HUES6 (cell line): ENCODE data around the gene ZNF771.

ENCODE experiments used
- H3K27ac ChIP-seq: 2 replicates; pipeline ENCODE4 v1.7.0; 2013; ENCODE audit warnings: low read depth, mild to moderate bottlenecking, low read length, inconsistent platforms
- H3K27me3 ChIP-seq: 2 replicates; pipeline ENCODE4 v1.6.1; 2013; ENCODE audit warnings: low read length; ENCODE audit not compliant: control insufficient read depth, insufficient read depth
- H3K36me3 ChIP-seq: 2 replicates; pipeline ENCODE4 v1.6.1; 2013; ENCODE audit warnings: low read length; ENCODE audit not compliant: control insufficient read depth, insufficient read depth
- H3K4me1 ChIP-seq: 2 replicates; pipeline ENCODE4 v1.6.1; 2013; ENCODE audit warnings: low read length; ENCODE audit not compliant: control insufficient read depth, insufficient read depth
- H3K4me3 ChIP-seq: 2 replicates; pipeline ENCODE4 v1.5.1; 2013; ENCODE audit warnings: low read depth, low read length
- H3K9ac ChIP-seq: one replicate; pipeline ENCODE4 v1.6.1; 2013; ENCODE audit warnings: mild to moderate bottlenecking, low read length
- H3K9me3 ChIP-seq: 2 replicates; pipeline ENCODE4 v1.6.1; 2013; ENCODE audit warnings: low read depth, low read length; ENCODE audit not compliant: control insufficient read depth, insufficient read depth

Gene ZNF771

GRCh38 chr16:30407102-30407803, at the start of gene ZNF771:
TSS of gene ZNF771 (plus strand) at chr16:30407606. CDS start at chr16:30408054, 448 bp downstream.
- H3K4me3 ChIP-seq, result peak within 1 kb of the TSS; percentile 85
- H3K9ac ChIP-seq, result peak within 1 kb of the TSS; percentile 92
- peak within 1 kb of the TSS; percentile 82; the same call in 1 of the 2 replicates for H3K27ac ChIP-seq

GRCh38 chr16:30357715-30358576, 49.5 kb upstream of the ZNF771 start:
- Histone ChIP-seq H3K4me1 (peaks cover 12% of the 10 kb centered on the region), H3K36me3 (peaks cover 42% of the 10 kb centered on the region), H3K9me3 (no peaks in the 10 kb centered on the region), H3K27ac (no peak overlapping the region), H3K9ac (no peak overlapping the region), H3K27me3 (no peaks in the 10 kb centered on the region), H3K4me3 (no peak overlapping the region)

More at GRCh38 chr16:30407102-30407803, at the start of gene ZNF771:
- Histone ChIP-seq H3K9me3 (no peaks in the 10 kb centered on the region), H3K27me3 (no peaks in the 10 kb centered on the region), H3K36me3 (peaks cover 17% of the 10 kb centered on the region), H3K4me1 (peaks cover 12% of the 10 kb centered on the region; the same call in 1 of the 2 replicates)

GRCh38 chr16:30358577-30358936, 48.8 kb upstream of the ZNF771 start:
- Histone ChIP-seq H3K9ac (no peak overlapping the region), H3K4me3 (no peak overlapping the region), H3K27me3 (no peaks in the 10 kb centered on the region), H3K36me3 (peaks cover 38% of the 10 kb centered on the region), H3K9me3 (no peaks in the 10 kb centered on the region), H3K4me1 (peaks cover 12% of the 10 kb centered on the region), H3K27ac (no peak overlapping the region)

GRCh38 chr16:30358990-30359870, 48.2 kb upstream of the ZNF771 start:
- peak overlapping the region; percentile 25 for H3K9ac ChIP-seq
- H3K9me3 ChIP-seq, result no peaks in the 10 kb centered on the region
- H3K27me3 ChIP-seq, result no peaks in the 10 kb centered on the region
- H3K36me3 ChIP-seq, result peaks cover 34% of the 10 kb centered on the region
- H3K4me1 ChIP-seq, result peaks cover 7% of the 10 kb centered on the region
- H3K4me3 ChIP-seq, result no peak overlapping the region
- H3K27ac ChIP-seq, result no peak overlapping the region

GRCh38 chr16:30359871-30360170, 47.6 kb upstream of the ZNF771 start:
- Histone ChIP-seq H3K9me3 (no peaks in the 10 kb centered on the region), H3K4me3 (no peak overlapping the region), H3K36me3 (peaks cover 38% of the 10 kb centered on the region), H3K27ac (no peak overlapping the region), H3K9ac (peak overlapping the region; percentile 25), H3K4me1 (peaks cover 7% of the 10 kb centered on the region), H3K27me3 (no peaks in the 10 kb centered on the region)

GRCh38 chr16:30361180-30361579, 46.2 kb upstream of the ZNF771 start:
- Histone ChIP-seq H3K9ac (no peak overlapping the region), H3K4me1 (peaks cover 3% of the 10 kb centered on the region), H3K9me3 (no peaks in the 10 kb centered on the region), H3K27me3 (no peaks in the 10 kb centered on the region), H3K4me3 (no peak overlapping the region), H3K27ac (no peak overlapping the region), H3K36me3 (peaks cover 45% of the 10 kb centered on the region)

- Histone ChIP-seq H3K4me3 (no peak overlapping the region), H3K9ac (no peak overlapping the region), H3K9me3 (no peaks in the 10 kb centered on the region), H3K4me1 (peaks cover 18% of the 10 kb centered on the region; the same call in 1 of the 2 replicates), H3K36me3 (peaks cover 23% of the 10 kb centered on the region), H3K27me3 (no peaks in the 10 kb centered on the region), H3K27ac (no peak overlapping the region)
Measured at GRCh38 chr16:30365200-30365599, 42.2 kb upstream of the ZNF771 start.

- H3K27me3 ChIP-seq, result no peaks in the 10 kb centered on the region
- peaks cover 19% of the 10 kb centered on the region for H3K36me3 ChIP-seq
- no peak overlapping the region for H3K4me3 ChIP-seq
- no peak overlapping the region for H3K27ac ChIP-seq
- no peaks in the 10 kb centered on the region for H3K9me3 ChIP-seq
- H3K4me1 ChIP-seq, result peaks cover 19% of the 10 kb centered on the region; the same call in 1 of the 2 replicates
- H3K9ac ChIP-seq, result no peak overlapping the region
Measured at GRCh38 chr16:30366511-30366910, 40.9 kb upstream of the ZNF771 start.

- H3K27ac ChIP-seq, result no peak overlapping the region
- H3K4me3 ChIP-seq, result peak overlapping the region; percentile 64
- no peaks in the 10 kb centered on the region for H3K9me3 ChIP-seq
- no peaks in the 10 kb centered on the region for H3K27me3 ChIP-seq
- H3K4me1 ChIP-seq, result peaks cover 23% of the 10 kb centered on the region; the same call in 1 of the 2 replicates
- peaks cover 15% of the 10 kb centered on the region for H3K36me3 ChIP-seq
- no peak overlapping the region for H3K9ac ChIP-seq
Measured at GRCh38 chr16:30367349-30368009, 39.9 kb upstream of the ZNF771 start.

GRCh38 chr16:30368122-30368791, 39.1 kb upstream of the ZNF771 start:
- Histone ChIP-seq H3K27me3 (no peaks in the 10 kb centered on the region), H3K4me1 (peaks cover 23% of the 10 kb centered on the region; the same call in 1 of the 2 replicates), H3K9me3 (no peaks in the 10 kb centered on the region), H3K27ac (no peak overlapping the region), H3K4me3 (peak overlapping the region; percentile 64), H3K36me3 (peaks cover 11% of the 10 kb centered on the region), H3K9ac (peak overlapping the region; percentile 41)
